Gastroesophageal sphincter (tissue), 4 donors: ENCODE results near the gene SLC12A8. TPM values are rescaled to one million over a fixed set of nuclear protein-coding genes. Genes with fewer than 3 reads are reported as not detected.

Experiments used
- ATAC-seq: fragments of 150-250 bp; one replicate; pipeline ENCODE4 v1.9.1; 2016; ENCODE audit warnings: mild to moderate bottlenecking, moderate library complexity
- H3K27ac ChIP-seq, 4 donors: fragments of 200-600 bp; sonication (generic) in 3 of 4; 1 replicate in 3 of 4; 2 replicates in 1 of 4; pipeline ENCODE4 v1.5.1; 2016 to 2019
- H3K27me3 ChIP-seq: fragments of 200-600 bp; sonication (generic); one replicate; pipeline ENCODE4 v1.5.1; 2019
- H3K36me3 ChIP-seq, 2 donors: fragments of 200-600 bp; sonication (generic); one replicate each; pipeline ENCODE4 v1.5.1; 2019; ENCODE audit warnings: control low read depth in 1 of 2
- H3K4me1 ChIP-seq, 3 donors: fragments of 200-600 bp; sonication (generic); 1 replicate in 2 of 3; 2 replicates in 1 of 3; pipeline ENCODE4 v1.5.1; 2016 to 2019; ENCODE audit warnings: control low read depth in 2 of 3
- H3K4me3 ChIP-seq, 2 donors: fragments of 200-600 bp; sonication (generic); one replicate each; pipeline ENCODE4 v1.5.1; 2019; ENCODE audit warnings: mild to moderate bottlenecking in 1 of 2, moderate library complexity in 1 of 2
- H3K9me3 ChIP-seq, 3 donors: fragments of 200-600 bp; sonication (generic); one replicate each; pipeline ENCODE4 v1.5.1; 2017 to 2019; ENCODE audit warnings: control low read depth in 2 of 3
- CTCF ChIP-seq, 4 experiments: fragments of 200-600 bp in 2 of 4; fragments of 450-650 bp in 2 of 4; sonication (generic) in 1 of 4; IDR thresholded peaks; one replicate each; pipeline ENCODE4 v1.5.1; 2017 to 2019; ENCODE audit warnings: antibody characterized with exemption in 4 of 4, mild to moderate bottlenecking in 2 of 4, moderate library complexity in 2 of 4
- EP300 ChIP-seq: sonication (generic); formaldehyde crosslinking; IDR thresholded peaks from one replicate; pipeline ENCODE4 v1.6.1; 2017; ENCODE audit warnings: antibody characterized with exemption, mild to moderate bottlenecking
- POLR2A ChIP-seq, 2 donors: fragments of 450-650 bp; IDR thresholded peaks; one replicate each; pipeline ENCODE4 v1.6.1; 2017; ENCODE audit warnings: antibody characterized with exemption in 2 of 2, mild to moderate bottlenecking in 2 of 2, moderate library complexity in 1 of 2
- POLR2AphosphoS5 ChIP-seq: sonication (generic); formaldehyde crosslinking; IDR thresholded peaks from one replicate; pipeline ENCODE4 v1.6.1; 2017; ENCODE audit warnings: antibody characterized with exemption
- WGBS, 2 donors: methylation state at CpG; one replicate each; pipeline ENCODE4 v1.1.5; 2018; ENCODE audit warnings: low coverage in 1 of 2; 5-methylcytosine and 5-hydroxymethylcytosine counted together
- total RNA-seq, 4 donors: library from RNA; depleted of rRNA; stranded (reverse); fragments of >200 nt; gene quantifications; one replicate each; pipeline ENCODE4 v1.1.0, GENCODE V29; 2016

SLC12A8 gene
- total RNA-seq, 4 donors from 2014 or later: 0.13 to 2.3 (median 0.54) TPM; not detected in 1

DNA sequence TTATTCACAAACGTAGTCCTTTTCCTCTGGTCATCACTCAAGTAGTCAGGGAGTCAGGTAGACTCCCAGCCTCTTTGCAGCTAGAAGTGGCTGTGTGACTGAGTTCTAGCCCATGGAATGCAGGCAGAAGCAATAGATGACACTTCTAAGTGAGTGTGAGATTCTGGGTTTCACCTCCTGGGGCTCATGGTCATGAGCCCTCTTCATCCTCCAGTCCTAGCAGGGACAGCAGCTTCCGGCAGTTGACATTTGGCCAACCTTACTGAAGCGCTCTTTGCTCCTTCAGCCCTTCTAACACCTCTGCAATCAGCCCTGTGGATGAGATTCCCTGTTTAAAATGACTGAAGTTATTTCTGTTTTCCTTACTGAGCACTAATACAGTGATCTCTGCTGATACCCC, 21.8 kb downstream of the SLC12A8 start:
- no peak for ATAC-seq
- WGBS, 2 donors: 57 to 75% methylated on average over 2 of the region's 3 CpGs
- Histone ChIP-seq H3K9me3 (no peaks in the 10 kb centered on the region), H3K36me3 (no peaks in the 10 kb centered on the region), H3K4me1 (peaks cover 0 to 9% (median 4%) of the 10 kb centered on the region in 3 donors), H3K4me3 (no peak overlapping the region), H3K27ac (no peak overlapping the region), H3K27me3 (no peaks in the 10 kb centered on the region)
- TF ChIP-seq POLR2A (IDR thresholded peaks at IDR 0.05): no peak
- TF ChIP-seq POLR2AphosphoS5: no peak
- TF ChIP-seq EP300: no peak
- TF ChIP-seq CTCF (IDR thresholded peaks at IDR 0.05): no peak

- no peak overlapping the region for H3K27ac ChIP-seq
- H3K9me3 ChIP-seq: no peaks in the 10 kb centered on the region
- H3K27me3 ChIP-seq: no peaks in the 10 kb centered on the region
- H3K36me3 ChIP-seq: no peaks in the 10 kb centered on the region
- 100% methylated on average over 1 of the region's 7 CpGs; no CpG with 5 or more reads in 1 of the 2 donors for WGBS, 2 donors
- TF ChIP-seq CTCF (IDR thresholded peaks at IDR 0.05): no peak
- TF ChIP-seq EP300: no peak
- no peak for TF ChIP-seq POLR2A (IDR thresholded peaks at IDR 0.05)
- no peak for TF ChIP-seq POLR2AphosphoS5
- no peak overlapping the region for H3K4me3 ChIP-seq
- H3K4me1 ChIP-seq: peaks cover 0 to 12% (median 7%) of the 10 kb centered on the region in 3 donors
- no peak for ATAC-seq
Observed at GRCh38 chr3:125189378-125190165, 23.0 kb downstream of the SLC12A8 start.

GRCh38 chr3:125188955-125189354, 23.6 kb downstream of the SLC12A8 start:
- Histone ChIP-seq H3K27ac (no peak overlapping the region), H3K4me1 (peaks cover 0 to 12% (median 7%) of the 10 kb centered on the region in 3 donors), H3K36me3 (no peaks in the 10 kb centered on the region), H3K27me3 (no peaks in the 10 kb centered on the region), H3K9me3 (no peaks in the 10 kb centered on the region), H3K4me3 (no peak overlapping the region)
- 81 to 95% methylated on average over 2 of the region's 2 CpGs for WGBS, 2 donors
- TF ChIP-seq POLR2A (IDR thresholded peaks at IDR 0.05): no peak
- no peak for TF ChIP-seq CTCF (IDR thresholded peaks at IDR 0.05)
- no peak for TF ChIP-seq POLR2AphosphoS5
- no peak for TF ChIP-seq EP300
- no peak for ATAC-seq

GRCh38 chr3:125187599-125187910, 25.0 kb downstream of the SLC12A8 start:
- no peak for TF ChIP-seq POLR2AphosphoS5
- TF ChIP-seq EP300: no peak
- no peak for TF ChIP-seq CTCF (IDR thresholded peaks at IDR 0.05)
- no peak for TF ChIP-seq POLR2A (IDR thresholded peaks at IDR 0.05)
- H3K36me3 ChIP-seq: no peaks in the 10 kb centered on the region
- H3K4me3 ChIP-seq: no peak overlapping the region
- ATAC-seq: no peak
- H3K27ac ChIP-seq: no peak overlapping the region
- H3K4me1 ChIP-seq: peaks cover 0 to 12% (median 7%) of the 10 kb centered on the region in 3 donors
- H3K27me3 ChIP-seq: no peaks in the 10 kb centered on the region
- no peaks in the 10 kb centered on the region for H3K9me3 ChIP-seq
- WGBS, 2 donors: 64% methylated on average over 2 of the region's 5 CpGs; no CpG with 5 or more reads in 1 of the 2 donors
